GM12875 (cell line): ENCODE data around the gene EPN3.
A peak's percentile ranks its signal among the peaks of the same experiment; 100 is the strongest.

ENCODE experiments used
- H3K4me3 ChIP-seq: one replicate; pipeline ENCODE4 v1.5.1; 2011; ENCODE audit warnings: low read depth, low read length, control low read depth
- CTCF ChIP-seq: IDR thresholded peaks from 2 replicates; pipeline ENCODE4 v1.5.1; 2011; ENCODE audit warnings: low read depth, mild to moderate bottlenecking, control low read depth, inconsistent platforms, low read length, moderate library complexity, borderline replicate concordance; ENCODE audit not compliant: insufficient read depth

Gene EPN3

GRCh38 chr17:50558581-50558940 lies 26.0 kb downstream of the EPN3 start:
- no peak overlapping the region for H3K4me3 ChIP-seq
- no peak for TF ChIP-seq CTCF

GRCh38 chr17:50558941-50559614 lies 26.5 kb downstream of the EPN3 start:
- no peak for TF ChIP-seq CTCF

GRCh38 chr17:50559674-50560184 lies 27.2 kb downstream of the EPN3 start:
- no peak for TF ChIP-seq CTCF
- H3K4me3 ChIP-seq = no peak overlapping the region

More at GRCh38 chr17:50558941-50559614, 26.5 kb downstream of the EPN3 start:
- no peak overlapping the region for H3K4me3 ChIP-seq

GRCh38 chr17:50560185-50560824 lies 27.8 kb downstream of the EPN3 start, which contains the start of gene CACNA1G:
CACNA1G (plus strand) TSS chr17:50560715; CDS start chr17:50561460, 745 bp downstream.
- H3K4me3 ChIP-seq = peak within 1 kb of the TSS; percentile 26
- no peak for TF ChIP-seq CTCF

GRCh38 chr17:50560931-50561745 lies 28.6 kb downstream of the EPN3 start:
- TF ChIP-seq CTCF = no peak
- peak overlapping the region; percentile 26 for H3K4me3 ChIP-seq

GRCh38 chr17:50561746-50562141 lies 29.2 kb downstream of the EPN3 start:
- TF ChIP-seq CTCF = no peak
- no peak overlapping the region for H3K4me3 ChIP-seq
